ENCODE results near the gene TSHZ2.

GRCh38 chr20:53444401-53445149 is 472.4 kb downstream of the TSHZ2 start:
- no peak for TF ChIP-seq CTCF (IDR thresholded peaks at IDR 0.05)
- TF ChIP-seq POLR2A (IDR thresholded peaks at IDR 0.05; ENCODE audit: low read depth): no peak
- TF ChIP-seq EP300 (IDR thresholded peaks at IDR 0.05): no peak

Measured in esophagus muscularis mucosa (tissue), 4 donors.